GM12878 (cell line): Measurements from ENCODE around the gene TBC1D1. TPM values are rescaled to one million over a fixed set of nuclear protein-coding genes. Genes with fewer than 3 reads are reported as not detected.

Source experiments
- ATAC-seq: fragments of 200-7000 bp; cut with Tn5 transposase; 3 replicates; pipeline ENCODE4 v1.9.1; 2020; ENCODE audit warnings: mild to moderate bottlenecking, moderate library complexity
- BruUV-seq: library from RNA; stranded (reverse); fragments of 400-500 nt; replicated peaks from 2 replicates; lab custom pipeline; 2021; lab: Mats Ljungman, UMichigan
- CTCF ChIA-PET: fragments of 300-600 bp; sonication (Branson Sonifier 250); formaldehyde crosslinking; extraction: SDS; loops from one replicate; lab custom pipeline; 2021; ENCODE audit warnings: inconsistent platforms; lab: Yijun Ruan, JAX
- POLR2A ChIA-PET: fragments of 350-600 bp; formaldehyde crosslinking; extraction: SDS; loops from one replicate; lab custom pipeline; 2021; ENCODE audit warnings: inconsistent platforms; lab: Charles Lee
- RAD21 ChIA-PET: fragments of 300-600 bp; sonication (Branson Sonifier 250); formaldehyde crosslinking; loops from one replicate; lab custom pipeline; 2023; ENCODE audit warnings: antibody characterized with exemption; ENCODE audit not compliant: unreplicated experiment; lab: Charles Lee
- SMC1A ChIA-PET: fragments of 300-600 bp; sonication (Branson Sonifier 250); formaldehyde crosslinking; loops from one replicate; lab custom pipeline; 2023; ENCODE audit not compliant: unreplicated experiment, uncharacterized antibody; lab: Charles Lee
- DNase-seq: peaks from one replicate; pipeline ENCODE4 v3.0.0-alpha.2; 2011; ENCODE audit warnings: low read depth, low spot score
- FAIRE-seq: peaks from 3 replicates; lab custom pipeline; 2011; peaks lifted over from hg19 to GRCh38; lab: Jason Lieb, UNC
- H2AFZ ChIP-seq: 2 replicates; pipeline ENCODE4 v1.6.0; 2011; ENCODE audit warnings: low read depth, low read length, control low read depth; ENCODE audit not compliant: control insufficient read depth
- H3K27ac ChIP-seq: 2 replicates; pipeline ENCODE4 v1.5.1; 2011; ENCODE audit warnings: control low read depth; ENCODE audit not compliant: control insufficient read depth, insufficient read depth
- H3K27me3 ChIP-seq, 2 experiments: replicated peaks in 1 of 2; 2 replicates each; pipeline versions ENCODE4 v1.6.0 to v1.6.1; 2011; ENCODE audit warnings: low read length in 1 of 2; ENCODE audit not compliant: control insufficient read depth in 2 of 2, insufficient read depth in 2 of 2
- H3K36me3 ChIP-seq, 2 experiments: 2 replicates each; pipeline ENCODE4 v1.5.1; 2011; ENCODE audit warnings: low read length in 1 of 2; ENCODE audit not compliant: control insufficient read depth in 2 of 2, insufficient read depth in 2 of 2
- H3K4me1 ChIP-seq: 2 replicates; pipeline ENCODE4 v1.6.1; 2011; ENCODE audit warnings: mild to moderate bottlenecking, low read length, moderate library complexity, mixed read lengths; ENCODE audit not compliant: control insufficient read depth, insufficient read depth
- H3K4me2 ChIP-seq: 2 replicates; pipeline ENCODE4 v1.6.0; 2011; ENCODE audit warnings: control low read depth; ENCODE audit not compliant: control insufficient read depth, insufficient read depth
- H3K4me3 ChIP-seq: fragments of 200-600 bp; sonication (generic); 2 replicates; pipeline ENCODE4 v1.5.1; 2016
- H3K79me2 ChIP-seq: 2 replicates; pipeline ENCODE4 v1.6.0; 2011; ENCODE audit warnings: low read length; ENCODE audit not compliant: control insufficient read depth, insufficient read depth
- H3K9ac ChIP-seq: 2 replicates; pipeline ENCODE4 v1.8.0; 2011; ENCODE audit warnings: low read length, control low read depth, mixed read lengths; ENCODE audit not compliant: control insufficient read depth, insufficient read depth
- H3K9me3 ChIP-seq: replicated peaks from 3 replicates; pipeline ENCODE4 v1.5.1; 2011; ENCODE audit warnings: mild to moderate bottlenecking, low read length; ENCODE audit not compliant: control insufficient read depth, insufficient read depth
- H4K20me1 ChIP-seq: 2 replicates; pipeline ENCODE4 v1.6.0; 2011; ENCODE audit not compliant: control insufficient read depth, insufficient read depth
- BMI1 ChIP-seq: fragments of 450-650 bp; IDR thresholded peaks from 2 replicates; pipeline ENCODE4 v1.6.1; 2016; ENCODE audit warnings: mild to moderate bottlenecking, moderate library complexity, borderline replicate concordance
- MYC ChIP-seq: IDR thresholded peaks from 2 replicates; pipeline ENCODE4 v1.6.1; 2011; ENCODE audit warnings: mild to moderate bottlenecking, low read length, moderate library complexity, inconsistent platforms; ENCODE audit not compliant: insufficient read depth, insufficient replicate concordance, insufficient read length, severe bottlenecking
- NR2C1 ChIP-seq: fragments of 450-650 bp; IDR thresholded peaks from 2 replicates; pipeline ENCODE4 v1.6.1; 2017; ENCODE audit warnings: antibody characterized with exemption, mild to moderate bottlenecking, moderate library complexity
- NRF1 ChIP-seq: conservative IDR thresholded peaks from 2 replicates; pipeline ENCODE4 v1.6.1; 2011; ENCODE audit warnings: mild to moderate bottlenecking, low read depth, low read length, improper control_type of control experiment
- SUZ12 ChIP-seq: fragments of 200-600 bp; sonication (generic); IDR thresholded peaks from one replicate; pipeline ENCODE4 v1.6.1; 2018; ENCODE audit warnings: antibody characterized with exemption, mild to moderate bottlenecking; ENCODE audit not compliant: unreplicated experiment
- ZNF384 ChIP-seq: IDR thresholded peaks from 2 replicates; pipeline ENCODE4 v1.6.1; 2012; ENCODE audit warnings: low read depth, mild to moderate bottlenecking, low read length, improper control_type of control experiment, borderline replicate concordance
- WGBS: methylation state at CpG from one replicate; pipeline ENCODE4 v1.1.6; 2016; ENCODE audit warnings: low lambda C conversion rate; ENCODE audit not compliant: insufficient replicate concordance, insufficient coverage; ENCODE audit errors: missing lambda C conversion rate; 5-methylcytosine and 5-hydroxymethylcytosine counted together
- in situ Hi-C: fragments of 300-500 bp; cut with MboI; formaldehyde crosslinking; loops from 9 replicates; pipeline ENCODE4 v1.14.3; 2018; ENCODE audit warnings: mixed read lengths
- intact Hi-C: fragments of 100-400 bp; cut with micrococcal nuclease; formaldehyde crosslinking; loops from one replicate; pipeline ENCODE4 v1.14.2; 2022; ENCODE audit not compliant: unreplicated experiment
- polyA plus RNA-seq, 11 experiments: library from polyadenylated mRNA; depleted of rRNA in 4 of 11; unstranded in 6 of 11; stranded (reverse) in 5 of 11; fragments of >200 nt; fragmentation: Nextera tagmentation in 4 of 11; fragmentation: Illumina TruSeq in 1 of 11; extraction: Ambion mirVana in 4 of 11; extraction: Trizol in 1 of 11; gene quantifications; 1 replicate in 1 of 11; 2 replicates in 10 of 11; pipeline versions ENCODE4 v1.2.1 to v1.2.3, GENCODE V29; 2011 to 2016; ENCODE audit warnings: inconsistent platforms in 2 of 11, missing spikeins in 2 of 11, low read depth in 1 of 11
- total RNA-seq, 4 experiments: library from RNA; depleted of rRNA in 3 of 4; stranded (reverse); fragments of >200 nt in 3 of 4; fragmentation: Illumina TruSeq in 1 of 4; extraction: Trizol in 1 of 4; gene quantifications; 2 replicates each; pipeline versions ENCODE4 v1.2.1 to v1.2.3, GENCODE V29; 2013 to 2021
- TF ChIP-seq, protein P1 (sequence below): fragments of 450-650 bp; formaldehyde crosslinking; IDR thresholded peaks from 2 replicates; pipeline ENCODE4 v1.4.0; 2020; ENCODE audit warnings: mild to moderate bottlenecking, moderate library complexity
- TF ChIP-seq, protein P2 (sequence below): fragments of 450-650 bp; IDR thresholded peaks from 2 replicates; pipeline ENCODE4 v1.6.1; 2017; ENCODE audit warnings: antibody characterized with exemption, mild to moderate bottlenecking, moderate library complexity
- TF ChIP-seq, protein P3 (sequence below): IDR thresholded peaks from 2 replicates; pipeline ENCODE4 v1.6.1; 2012; ENCODE audit warnings: low read depth, low read length, improper control_type of control experiment
- TF ChIP-seq, protein P4 (sequence below): fragments of 450-650 bp; IDR thresholded peaks from 2 replicates; pipeline ENCODE4 v1.6.1; 2016; ENCODE audit warnings: mild to moderate bottlenecking, moderate library complexity, borderline replicate concordance

Gene TBC1D1
- total and polyA plus RNA-seq, 10 of the 15 experiments (the other 5 are each of a cell fraction or from before 2014, with no cell fraction given) = 5.3 to 102 (median 57.8) TPM

DNA sequence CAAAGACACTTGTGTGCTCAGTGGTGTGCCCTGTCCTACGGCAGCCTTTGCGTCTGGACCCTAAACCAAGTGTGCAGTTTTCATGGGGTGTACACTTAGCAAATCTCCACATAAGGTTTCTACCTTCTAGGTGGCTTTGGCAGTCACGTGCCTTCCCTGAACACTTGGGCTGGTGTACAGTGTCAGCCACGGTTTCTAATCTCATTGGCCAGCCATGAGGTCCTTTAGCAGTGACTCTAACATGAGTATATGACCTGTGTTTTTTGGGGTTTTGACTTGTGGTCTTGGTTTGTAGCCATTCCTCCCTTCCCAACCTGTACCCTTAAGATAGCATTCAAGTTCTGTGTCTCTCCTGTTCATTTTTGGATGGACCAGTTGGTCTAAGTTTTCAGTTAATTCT lies 145.7 kb downstream of the TBC1D1 start (continued):
- TF ChIP-seq, protein P1, sequence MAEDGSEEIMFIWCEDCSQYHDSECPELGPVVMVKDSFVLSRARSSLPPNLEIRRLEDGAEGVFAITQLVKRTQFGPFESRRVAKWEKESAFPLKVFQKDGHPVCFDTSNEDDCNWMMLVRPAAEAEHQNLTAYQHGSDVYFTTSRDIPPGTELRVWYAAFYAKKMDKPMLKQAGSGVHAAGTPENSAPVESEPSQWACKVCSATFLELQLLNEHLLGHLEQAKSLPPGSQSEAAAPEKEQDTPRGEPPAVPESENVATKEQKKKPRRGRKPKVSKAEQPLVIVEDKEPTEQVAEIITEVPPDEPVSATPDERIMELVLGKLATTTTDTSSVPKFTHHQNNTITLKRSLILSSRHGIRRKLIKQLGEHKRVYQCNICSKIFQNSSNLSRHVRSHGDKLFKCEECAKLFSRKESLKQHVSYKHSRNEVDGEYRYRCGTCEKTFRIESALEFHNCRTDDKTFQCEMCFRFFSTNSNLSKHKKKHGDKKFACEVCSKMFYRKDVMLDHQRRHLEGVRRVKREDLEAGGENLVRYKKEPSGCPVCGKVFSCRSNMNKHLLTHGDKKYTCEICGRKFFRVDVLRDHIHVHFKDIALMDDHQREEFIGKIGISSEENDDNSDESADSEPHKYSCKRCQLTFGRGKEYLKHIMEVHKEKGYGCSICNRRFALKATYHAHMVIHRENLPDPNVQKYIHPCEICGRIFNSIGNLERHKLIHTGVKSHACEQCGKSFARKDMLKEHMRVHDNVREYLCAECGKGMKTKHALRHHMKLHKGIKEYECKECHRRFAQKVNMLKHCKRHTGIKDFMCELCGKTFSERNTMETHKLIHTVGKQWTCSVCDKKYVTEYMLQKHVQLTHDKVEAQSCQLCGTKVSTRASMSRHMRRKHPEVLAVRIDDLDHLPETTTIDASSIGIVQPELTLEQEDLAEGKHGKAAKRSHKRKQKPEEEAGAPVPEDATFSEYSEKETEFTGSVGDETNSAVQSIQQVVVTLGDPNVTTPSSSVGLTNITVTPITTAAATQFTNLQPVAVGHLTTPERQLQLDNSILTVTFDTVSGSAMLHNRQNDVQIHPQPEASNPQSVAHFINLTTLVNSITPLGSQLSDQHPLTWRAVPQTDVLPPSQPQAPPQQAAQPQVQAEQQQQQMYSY (CRISPR knock-in tag) = no peak

DNA sequence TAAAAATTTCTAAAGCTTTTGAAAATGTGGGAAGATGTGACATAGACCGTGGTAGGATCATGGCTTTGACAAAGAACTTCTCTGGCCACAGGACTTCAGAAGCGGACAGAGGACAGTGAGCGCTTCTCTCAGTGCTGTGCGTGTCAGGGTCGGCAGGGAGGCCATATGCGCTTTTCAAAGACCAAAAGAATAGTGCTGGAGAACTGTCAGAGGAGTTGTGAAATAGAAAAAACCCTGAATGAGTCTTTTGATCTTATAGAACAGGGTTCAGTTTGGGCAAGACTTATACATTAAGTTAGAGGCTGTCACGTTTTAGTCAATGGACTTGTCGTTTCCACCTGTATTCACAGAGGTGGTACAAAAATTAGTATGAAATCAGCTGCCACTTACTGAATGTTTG lies 146.7 kb downstream of the TBC1D1 start:
- POLR2A ChIA-PET = no interaction called here
- Histone ChIP-seq H3K9ac (no peak overlapping the region), H4K20me1 (no peaks in the 10 kb centered on the region), H3K4me2 (no peak overlapping the region), H3K9me3 (no peaks in the 10 kb centered on the region), H3K27me3 (no peaks in the 10 kb centered on the region), H2AFZ (no peak overlapping the region), H3K4me1 (no peaks in the 10 kb centered on the region), H3K79me2 (no peaks in the 10 kb centered on the region), H3K4me3 (no peak overlapping the region), H3K27ac (no peak overlapping the region), H3K36me3 (peaks cover 2 to 9% of the 10 kb centered on the region in 2 experiments; a peak in 2 of 4 replicates)
- no TSS peak for BruUV-seq
- in situ Hi-C loops (loop anchor here (10.0 kb wide), 1 partner anchor 583 kb away; a partner anchor contains a TSS), intact Hi-C loops (no loop called here)
- ATAC-seq (no peak), FAIRE-seq (no peak), DNase-seq (no peak)
- WGBS = 98% methylated on average over 8 of the region's 8 CpGs
- CTCF ChIA-PET = interaction anchor here (0.9 to 5.4 kb wide), 3 partner anchors 232 to 434 kb away, joined by 4 to 65 read pairs (median 46); no protein-coding TSS in a partner anchor
- RAD21 ChIA-PET = interaction anchor here (1.6 kb wide), 1 partner anchor 234 kb away, joined by 4 read pairs; no protein-coding TSS in a partner anchor
- SMC1A ChIA-PET = interaction anchor here (6.9 kb wide), 1 partner anchor 230 kb away, joined by 103 read pairs; no protein-coding TSS in a partner anchor
- TF ChIP-seq NRF1 (no peak), BMI1 (no peak), ZNF384 (no peak), MYC (no peak), NR2C1 (no peak), SUZ12 (no peak)
- TF ChIP-seq, protein P2, sequence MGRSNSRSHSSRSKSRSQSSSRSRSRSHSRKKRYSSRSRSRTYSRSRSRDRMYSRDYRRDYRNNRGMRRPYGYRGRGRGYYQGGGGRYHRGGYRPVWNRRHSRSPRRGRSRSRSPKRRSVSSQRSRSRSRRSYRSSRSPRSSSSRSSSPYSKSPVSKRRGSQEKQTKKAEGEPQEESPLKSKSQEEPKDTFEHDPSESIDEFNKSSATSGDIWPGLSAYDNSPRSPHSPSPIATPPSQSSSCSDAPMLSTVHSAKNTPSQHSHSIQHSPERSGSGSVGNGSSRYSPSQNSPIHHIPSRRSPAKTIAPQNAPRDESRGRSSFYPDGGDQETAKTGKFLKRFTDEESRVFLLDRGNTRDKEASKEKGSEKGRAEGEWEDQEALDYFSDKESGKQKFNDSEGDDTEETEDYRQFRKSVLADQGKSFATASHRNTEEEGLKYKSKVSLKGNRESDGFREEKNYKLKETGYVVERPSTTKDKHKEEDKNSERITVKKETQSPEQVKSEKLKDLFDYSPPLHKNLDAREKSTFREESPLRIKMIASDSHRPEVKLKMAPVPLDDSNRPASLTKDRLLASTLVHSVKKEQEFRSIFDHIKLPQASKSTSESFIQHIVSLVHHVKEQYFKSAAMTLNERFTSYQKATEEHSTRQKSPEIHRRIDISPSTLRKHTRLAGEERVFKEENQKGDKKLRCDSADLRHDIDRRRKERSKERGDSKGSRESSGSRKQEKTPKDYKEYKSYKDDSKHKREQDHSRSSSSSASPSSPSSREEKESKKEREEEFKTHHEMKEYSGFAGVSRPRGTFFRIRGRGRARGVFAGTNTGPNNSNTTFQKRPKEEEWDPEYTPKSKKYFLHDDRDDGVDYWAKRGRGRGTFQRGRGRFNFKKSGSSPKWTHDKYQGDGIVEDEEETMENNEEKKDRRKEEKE = no peak
- TF ChIP-seq, protein P3, sequence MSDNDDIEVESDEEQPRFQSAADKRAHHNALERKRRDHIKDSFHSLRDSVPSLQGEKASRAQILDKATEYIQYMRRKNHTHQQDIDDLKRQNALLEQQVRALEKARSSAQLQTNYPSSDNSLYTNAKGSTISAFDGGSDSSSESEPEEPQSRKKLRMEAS = no peak
- TF ChIP-seq, protein P4, sequence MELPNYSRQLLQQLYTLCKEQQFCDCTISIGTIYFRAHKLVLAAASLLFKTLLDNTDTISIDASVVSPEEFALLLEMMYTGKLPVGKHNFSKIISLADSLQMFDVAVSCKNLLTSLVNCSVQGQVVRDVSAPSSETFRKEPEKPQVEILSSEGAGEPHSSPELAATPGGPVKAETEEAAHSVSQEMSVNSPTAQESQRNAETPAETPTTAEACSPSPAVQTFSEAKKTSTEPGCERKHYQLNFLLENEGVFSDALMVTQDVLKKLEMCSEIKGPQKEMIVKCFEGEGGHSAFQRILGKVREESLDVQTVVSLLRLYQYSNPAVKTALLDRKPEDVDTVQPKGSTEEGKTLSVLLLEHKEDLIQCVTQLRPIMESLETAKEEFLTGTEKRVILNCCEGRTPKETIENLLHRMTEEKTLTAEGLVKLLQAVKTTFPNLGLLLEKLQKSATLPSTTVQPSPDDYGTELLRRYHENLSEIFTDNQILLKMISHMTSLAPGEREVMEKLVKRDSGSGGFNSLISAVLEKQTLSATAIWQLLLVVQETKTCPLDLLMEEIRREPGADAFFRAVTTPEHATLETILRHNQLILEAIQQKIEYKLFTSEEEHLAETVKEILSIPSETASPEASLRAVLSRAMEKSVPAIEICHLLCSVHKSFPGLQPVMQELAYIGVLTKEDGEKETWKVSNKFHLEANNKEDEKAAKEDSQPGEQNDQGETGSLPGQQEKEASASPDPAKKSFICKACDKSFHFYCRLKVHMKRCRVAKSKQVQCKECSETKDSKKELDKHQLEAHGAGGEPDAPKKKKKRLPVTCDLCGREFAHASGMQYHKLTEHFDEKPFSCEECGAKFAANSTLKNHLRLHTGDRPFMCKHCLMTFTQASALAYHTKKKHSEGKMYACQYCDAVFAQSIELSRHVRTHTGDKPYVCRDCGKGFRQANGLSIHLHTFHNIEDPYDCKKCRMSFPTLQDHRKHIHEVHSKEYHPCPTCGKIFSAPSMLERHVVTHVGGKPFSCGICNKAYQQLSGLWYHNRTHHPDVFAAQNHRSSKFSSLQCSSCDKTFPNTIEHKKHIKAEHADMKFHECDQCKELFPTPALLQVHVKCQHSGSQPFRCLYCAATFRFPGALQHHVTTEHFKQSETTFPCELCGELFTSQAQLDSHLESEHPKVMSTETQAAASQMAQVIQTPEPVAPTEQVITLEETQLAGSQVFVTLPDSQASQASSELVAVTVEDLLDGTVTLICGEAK = no peak
